Renal cortical epithelial cell (primary cell): ENCODE results near the gene POC5. TPM values are rescaled to one million over a fixed set of nuclear protein-coding genes. Genes with fewer than 3 reads are reported as not detected.

Source experiments
- DNase-seq: peaks from one replicate; pipeline ENCODE4 v3.0.0-alpha.2; 2011; ENCODE audit warnings: low read depth
- total RNA-seq: library from RNA; depleted of rRNA; stranded (reverse); fragments of >200 nt; gene quantifications from 2 replicates; pipeline ENCODE4 v1.2.3, GENCODE V29; 2014

POC5 gene
- total RNA-seq, 1 donor from 2014 or later, result 18.5 TPM

DNA sequence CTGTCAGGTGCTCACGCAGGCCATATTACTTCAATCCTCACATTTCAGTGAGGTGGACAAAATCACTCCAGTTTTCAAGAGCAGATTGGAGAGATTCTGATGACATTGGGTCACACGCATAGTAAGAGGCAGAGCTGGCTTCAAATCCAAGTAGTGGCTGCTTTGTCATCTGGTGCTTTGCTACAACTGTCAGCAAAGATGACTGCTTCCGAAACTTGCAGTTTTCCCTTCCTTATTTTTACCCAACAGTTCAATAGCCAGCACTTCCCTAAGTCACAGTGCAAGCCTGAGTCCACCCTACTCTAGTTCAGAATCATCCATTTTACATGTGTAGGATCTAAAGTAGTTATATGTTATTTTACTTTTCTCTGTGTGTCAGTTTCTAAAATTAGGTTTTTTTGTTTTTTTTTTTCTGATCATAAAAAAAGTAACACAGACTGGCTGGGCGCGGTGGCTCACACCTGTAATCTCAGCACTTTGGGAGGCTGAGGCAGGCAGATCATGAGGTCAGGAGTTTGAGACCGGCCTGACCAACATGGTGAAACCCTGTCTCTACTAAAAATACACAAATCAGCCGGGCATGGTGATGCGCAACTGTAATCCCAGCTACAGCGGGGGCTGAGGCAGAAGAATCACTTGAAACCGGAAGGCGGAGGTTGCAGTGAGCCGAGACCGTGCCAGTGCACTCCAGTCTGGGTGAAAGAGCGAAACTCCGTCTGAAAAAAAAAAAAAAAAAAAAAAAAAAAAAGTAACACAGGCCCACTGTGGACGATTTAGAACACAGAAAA lies 56.4 kb downstream of the POC5 start:
- DNase-seq, result no peak

- no peak for DNase-seq
Observed at GRCh38 chr5:75659791-75660450, 57.3 kb downstream of the POC5 start.

DNA sequence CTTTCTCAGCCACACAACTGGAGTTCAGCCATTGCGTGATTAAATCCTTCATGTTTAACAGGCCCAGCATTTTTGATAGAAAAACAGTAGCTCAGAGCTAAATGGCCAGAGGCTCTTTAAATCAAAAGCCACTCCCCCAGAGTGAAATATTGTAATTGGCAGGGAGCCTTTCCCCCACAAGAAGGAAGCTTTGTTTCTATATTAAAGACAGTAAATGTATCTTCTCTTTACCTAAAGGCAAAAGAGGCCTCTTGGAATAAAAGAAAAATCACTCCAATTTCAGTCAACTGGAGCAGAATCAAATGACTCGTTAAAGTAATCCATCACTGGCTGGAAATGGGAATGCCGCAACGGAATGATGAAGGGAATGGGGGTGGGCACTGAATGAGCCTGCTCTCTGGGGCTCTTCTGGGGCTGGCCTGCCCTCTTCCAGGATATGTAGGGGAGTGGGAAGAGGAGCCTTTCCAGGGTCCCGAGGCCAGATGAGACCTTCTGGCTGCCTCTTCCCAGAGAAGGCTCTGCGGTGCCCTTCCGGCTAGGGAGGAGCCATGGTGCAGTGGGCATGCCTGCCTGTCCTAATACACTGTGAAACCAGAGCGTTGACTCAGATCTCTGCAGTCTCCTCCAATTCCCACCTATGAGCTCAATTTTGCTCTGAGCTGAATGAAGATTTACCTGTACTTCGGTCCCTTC lies 60.8 kb downstream of the POC5 start:
- DNase-seq, result peak; percentile 69

GRCh38 chr5:75654693-75655295 lies 62.4 kb downstream of the POC5 start:
- DNase-seq, result no peak

- DNase-seq, result no peak
Observed at GRCh38 chr5:75653521-75653920, 63.7 kb downstream of the POC5 start.

DNA sequence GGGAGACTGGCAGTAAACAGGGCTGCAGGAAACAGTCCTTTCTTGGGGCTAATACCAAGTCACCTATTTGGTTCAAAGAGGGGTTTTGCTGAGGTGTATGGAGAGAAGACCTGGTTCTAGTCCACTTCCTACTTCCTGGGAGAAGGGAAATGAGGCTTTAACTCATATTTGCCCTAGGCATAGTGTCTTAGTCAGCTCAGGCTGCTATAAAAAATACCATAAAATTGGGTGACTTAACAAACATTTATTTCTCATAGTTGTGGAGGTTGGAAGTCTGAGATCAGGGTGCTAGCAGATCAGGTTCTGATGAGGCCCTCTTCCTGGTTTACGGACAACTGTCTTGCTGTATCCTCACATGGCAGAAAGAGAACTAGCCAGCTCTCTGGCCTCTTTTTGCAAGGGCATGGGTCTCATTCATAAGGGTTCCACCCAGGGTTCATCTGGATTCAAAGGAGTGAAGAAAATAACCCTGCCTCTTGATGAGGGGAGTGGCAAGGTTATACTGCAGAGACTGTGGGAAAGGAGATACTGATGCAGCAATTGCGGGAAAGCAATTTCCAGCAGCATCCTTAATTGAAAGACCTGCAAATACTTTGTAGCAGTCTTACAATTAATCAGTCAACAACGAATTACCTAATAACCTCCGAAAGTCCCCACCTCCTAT lies 65.5 kb downstream of the POC5 start:
- peak; percentile 19 for DNase-seq

- peak; percentile 70 for DNase-seq
Observed at GRCh38 chr5:75648712-75649111, 68.5 kb downstream of the POC5 start.

- peak; percentile 16 for DNase-seq
Observed at GRCh38 chr5:75640826-75641225, 76.4 kb downstream of the POC5 start.

DNA sequence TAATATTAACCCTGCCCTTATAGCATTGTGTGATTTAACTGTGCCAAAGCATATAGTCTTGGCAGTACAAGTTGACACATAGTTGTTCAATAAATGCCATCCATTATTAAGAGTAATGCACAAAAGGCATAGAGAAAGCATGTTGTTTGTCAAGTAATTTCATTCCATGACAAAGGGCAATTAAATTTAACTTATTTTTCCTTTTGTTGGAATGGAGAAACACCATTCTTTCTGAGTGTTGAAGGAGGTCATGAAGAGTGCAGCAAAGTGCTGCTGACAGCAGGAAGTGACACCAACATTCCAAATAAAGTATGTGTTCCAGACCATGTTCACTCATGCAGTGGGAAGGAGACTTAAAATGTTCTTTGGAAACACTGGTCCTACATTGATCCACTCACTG lies 76.8 kb downstream of the POC5 start:
- DNase-seq, result peak; percentile 92

GRCh38 chr5:75639535-75640311 lies 77.5 kb downstream of the POC5 start:
- DNase-seq, result no peak

- no peak for DNase-seq
Observed at GRCh38 chr5:75637949-75638348, 79.3 kb downstream of the POC5 start.

DNA sequence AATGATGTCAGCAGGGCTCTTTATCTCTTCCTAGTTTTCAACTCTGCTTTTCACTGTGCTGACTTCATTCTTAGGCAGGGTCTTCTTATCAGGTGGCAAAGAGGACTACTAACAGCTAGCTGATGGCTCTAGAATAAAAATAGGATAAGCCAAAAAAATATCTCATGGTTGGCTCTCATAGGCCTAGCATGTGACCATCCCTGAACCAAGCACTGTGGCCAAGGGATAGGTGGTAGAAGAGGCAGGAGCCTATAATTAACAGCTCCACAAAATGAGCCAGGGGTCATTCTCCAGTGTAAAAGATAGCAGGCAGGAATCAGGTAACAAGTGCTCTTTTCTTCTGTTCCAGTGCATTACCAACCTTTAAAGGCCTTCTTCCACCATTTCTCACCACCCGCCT lies 84.9 kb downstream of the POC5 start:
- DNase-seq, result no peak

DNA sequence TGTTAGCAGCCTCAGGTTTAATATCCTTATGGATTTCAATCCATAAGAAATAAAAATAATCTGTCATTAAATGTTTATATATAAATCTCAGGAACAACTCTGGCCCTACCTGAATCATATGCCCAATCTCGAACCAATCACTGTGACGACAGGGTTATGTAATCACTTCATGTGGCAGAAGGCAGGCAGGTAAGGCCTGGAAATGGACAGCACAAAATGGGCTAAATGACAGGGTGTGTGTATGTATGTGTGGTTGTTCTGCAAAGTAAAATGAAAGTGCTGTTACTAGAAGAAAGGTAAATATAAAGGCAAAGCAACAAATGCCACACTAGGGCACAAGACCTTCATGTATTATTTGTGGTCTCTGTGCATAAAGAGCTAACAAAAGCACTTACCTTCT lies 86.4 kb downstream of the POC5 start:
- DNase-seq, result no peak

DNA sequence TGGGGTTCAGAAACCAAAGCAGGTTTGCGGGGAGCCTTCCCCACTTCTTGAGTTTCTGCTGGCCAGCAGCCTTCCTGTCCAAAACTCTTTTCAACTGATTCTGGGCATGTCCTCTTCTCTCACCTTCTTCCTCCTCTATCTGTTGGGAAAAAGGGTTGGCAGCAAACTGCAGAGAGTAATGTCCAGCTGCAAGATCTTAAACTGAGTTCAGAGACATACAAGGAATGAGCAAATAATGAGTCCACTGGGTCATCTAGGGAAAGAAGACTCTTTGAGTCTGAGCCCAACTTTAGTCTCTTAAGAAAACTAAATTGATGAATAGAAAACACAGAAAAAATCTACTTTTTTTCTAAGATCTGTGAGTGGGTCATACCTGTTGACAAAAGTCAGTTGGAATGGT lies 89.4 kb downstream of the POC5 start:
- DNase-seq, result no peak

GRCh38 chr5:75626959-75627358 lies 90.3 kb downstream of the POC5 start:
- no peak for DNase-seq

Other genes starting within 250 kb of the POC5 start
- gene CERT1, start 205.8 kb downstream of the POC5 start, total RNA-seq, result 26.0 and 77.0 TPM in 2 replicates
- gene POLK, start 205.5 kb downstream of the POC5 start, total RNA-seq, result 53.7 and 63.4 TPM in 2 replicates
- 2.8 and 3.3 TPM in 2 replicates for gene ANKDD1B, start 106.0 kb downstream of the POC5 start, total RNA-seq